ENCODE results near the gene TRMT11. TPM values are rescaled to one million over a fixed set of nuclear protein-coding genes. Genes with fewer than 3 reads are reported as not detected.

TRMT11 gene
- total RNA-seq, 2 experiments from 2014 or later: 17.1 to 18.1 TPM

DNA sequence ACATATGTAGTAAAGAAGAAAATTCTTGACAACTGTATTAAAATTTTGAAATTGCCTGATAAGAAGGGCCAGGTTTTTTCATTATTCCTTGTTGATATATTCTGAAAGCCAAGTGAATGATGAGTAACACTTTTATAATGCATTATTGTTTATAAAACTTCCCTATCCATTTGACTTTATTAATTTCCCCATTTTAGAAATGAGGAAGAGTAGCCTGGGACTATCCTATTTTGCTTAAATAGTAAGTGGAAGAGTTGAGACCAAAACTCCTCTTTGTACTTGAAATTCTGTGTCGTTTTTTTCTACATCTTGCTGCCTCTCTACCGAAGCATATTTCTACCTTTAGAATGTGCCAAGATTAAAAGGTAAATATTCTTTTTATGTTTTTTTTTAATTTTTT lies 39.7 kb downstream of the TRMT11 start:
- ChIA-PET CTCF (no interaction called here), POLR2A (no interaction called here)
- Mint-ChIP-seq H3K27ac (no peak overlapping the region), H3K9me3 (ENCODE audit: insufficient read depth) (no peaks in the 10 kb centered on the region), H3K4me3 (no peak overlapping the region), H3K4me1 (ENCODE audit: low read depth) (no peaks in the 10 kb centered on the region), H3K27me3 (ENCODE audit: low read depth) (no peaks in the 10 kb centered on the region), H3K36me3 (ENCODE audit: low read depth) (peaks cover 18% of the 10 kb centered on the region)
- ATAC-seq (no peak), DNase-seq (no peak)

DNA sequence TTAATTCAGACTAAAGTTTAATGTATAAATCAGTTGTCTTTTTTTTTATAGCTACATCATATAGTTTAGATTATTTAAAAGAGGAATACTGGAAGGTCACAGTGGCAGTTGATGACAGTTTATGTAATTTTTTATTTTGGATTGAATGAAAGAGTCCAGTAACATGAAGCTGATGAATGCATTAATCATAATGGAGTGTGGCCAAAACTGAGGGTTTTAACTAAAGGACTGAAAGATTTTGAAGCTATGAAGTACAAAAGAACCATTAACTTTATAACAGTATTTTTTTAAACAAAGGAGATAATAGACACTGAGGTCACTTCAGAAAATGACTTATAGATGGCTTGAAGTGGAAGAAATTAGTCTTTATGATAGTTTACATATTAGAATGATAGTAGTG lies 41.3 kb downstream of the TRMT11 start:
- POLR2A ChIA-PET: no interaction called here
- ATAC-seq (no peak), DNase-seq (no peak)
- Mint-ChIP-seq H3K27ac (no peak overlapping the region), H3K4me3 (no peak overlapping the region), H3K27me3 (ENCODE audit: low read depth) (no peaks in the 10 kb centered on the region), H3K4me1 (ENCODE audit: low read depth) (no peaks in the 10 kb centered on the region), H3K36me3 (ENCODE audit: low read depth) (peaks cover 7% of the 10 kb centered on the region), H3K9me3 (ENCODE audit: insufficient read depth) (no peaks in the 10 kb centered on the region)
- CTCF ChIA-PET: no interaction called here

DNA sequence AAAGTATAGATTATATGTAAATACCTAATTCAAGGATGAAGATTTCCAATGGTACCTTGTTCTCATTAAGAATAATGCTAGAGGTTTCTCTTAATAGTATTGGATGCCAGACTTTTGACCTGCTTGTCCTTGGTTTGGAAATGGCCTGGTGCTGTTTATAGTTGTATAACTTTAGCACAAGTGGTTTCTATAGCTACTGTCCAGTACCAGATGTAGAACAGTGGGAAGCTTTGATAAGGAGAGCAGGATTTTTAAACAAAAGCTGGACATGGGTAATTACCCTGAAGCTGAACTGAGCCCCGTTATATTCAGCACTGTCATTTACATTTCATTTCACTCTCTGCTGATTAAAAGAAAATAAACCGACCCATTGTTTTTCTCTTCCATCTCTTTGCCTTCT lies 43.7 kb downstream of the TRMT11 start:
- Mint-ChIP-seq H3K27ac (no peak overlapping the region), H3K9me3 (ENCODE audit: insufficient read depth) (no peaks in the 10 kb centered on the region), H3K4me3 (no peak overlapping the region), H3K36me3 (ENCODE audit: low read depth) (peaks cover 3% of the 10 kb centered on the region), H3K4me1 (ENCODE audit: low read depth) (peaks cover 6% of the 10 kb centered on the region), H3K27me3 (ENCODE audit: low read depth) (no peaks in the 10 kb centered on the region)
- CTCF ChIA-PET: interaction anchor here (1.1 kb wide), 1 partner anchor 142 kb away, joined by 3 read pairs; no protein-coding TSS in a partner anchor
- ATAC-seq: no peak
- no peak for DNase-seq
- POLR2A ChIA-PET: interaction anchor here (0.9 kb wide), 1 partner anchor 44 kb away, joined by 3 read pairs; no protein-coding TSS in a partner anchor

DNA sequence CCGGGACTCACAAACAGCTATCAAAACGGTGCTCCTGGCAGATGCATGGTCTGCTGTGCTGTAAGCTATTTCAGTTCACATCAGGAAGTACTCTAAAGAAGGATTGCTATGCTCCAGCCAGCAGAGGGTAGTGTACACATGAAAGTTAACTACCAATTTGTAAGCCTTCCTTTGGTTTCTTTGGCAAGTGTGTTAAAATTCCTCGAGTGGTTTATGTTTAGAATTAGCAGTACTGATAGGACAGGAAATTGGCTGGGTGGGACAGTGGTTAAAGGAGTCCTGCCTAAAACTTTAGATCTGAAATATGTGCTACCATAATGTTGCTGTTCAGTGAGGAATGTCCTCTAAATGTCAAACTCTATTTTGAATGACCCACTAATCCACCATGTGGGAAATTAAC lies 47.4 kb downstream of the TRMT11 start:
- ATAC-seq: peak; percentile 73
- CTCF ChIA-PET: interaction anchor here (0.7 to 2.5 kb wide), 7 partner anchors 13 to 1995 kb away, joined by 3 to 14 read pairs (median 4); no protein-coding TSS in a partner anchor

DNA sequence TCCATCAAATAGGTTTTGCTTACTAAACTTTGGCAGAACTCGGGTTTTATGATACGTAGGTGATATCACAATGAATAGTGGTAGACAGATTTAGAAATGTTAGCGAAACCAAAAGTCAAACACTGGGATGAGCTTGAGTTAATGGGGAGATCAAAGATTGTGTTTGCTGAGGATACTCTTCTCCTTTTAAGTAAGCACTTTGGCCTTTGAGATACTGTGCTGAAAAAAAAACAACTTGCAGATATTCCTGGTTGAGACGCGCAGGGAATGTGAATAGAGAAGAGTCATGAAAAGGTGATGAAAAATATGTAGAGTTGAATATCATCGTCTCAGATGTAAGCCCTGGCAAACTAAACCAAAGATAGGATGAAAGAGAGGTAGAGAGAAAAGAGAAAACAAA lies 48.3 kb downstream of the TRMT11 start:
- Mint-ChIP-seq H3K4me1 (ENCODE audit: low read depth) (peaks cover 6% of the 10 kb centered on the region), H3K27ac (no peak overlapping the region), H3K36me3 (ENCODE audit: low read depth) (peaks cover 12% of the 10 kb centered on the region), H3K9me3 (ENCODE audit: insufficient read depth) (no peaks in the 10 kb centered on the region), H3K4me3 (no peak overlapping the region), H3K27me3 (ENCODE audit: low read depth) (no peaks in the 10 kb centered on the region)
- POLR2A ChIA-PET: no interaction called here
- CTCF ChIA-PET: interaction anchor here (0.7 to 2.5 kb wide), 2 partner anchors 21 to 1996 kb away, joined by 3 to 14 read pairs; no protein-coding TSS in a partner anchor
- no peak for DNase-seq
- no peak for ATAC-seq

More for the DNA sequence above, 47.4 kb downstream of the TRMT11 start:
- H3K36me3 Mint-ChIP-seq (ENCODE audit: low read depth): peaks cover 10% of the 10 kb centered on the region
- H3K4me3 Mint-ChIP-seq: no peak overlapping the region
- no peaks in the 10 kb centered on the region for H3K9me3 Mint-ChIP-seq (ENCODE audit: insufficient read depth)
- H3K27me3 Mint-ChIP-seq (ENCODE audit: low read depth): no peaks in the 10 kb centered on the region
- peak; percentile 35 for DNase-seq
- no peak overlapping the region for H3K27ac Mint-ChIP-seq
- H3K4me1 Mint-ChIP-seq (ENCODE audit: low read depth): peaks cover 6% of the 10 kb centered on the region
- POLR2A ChIA-PET: no interaction called here

DNA sequence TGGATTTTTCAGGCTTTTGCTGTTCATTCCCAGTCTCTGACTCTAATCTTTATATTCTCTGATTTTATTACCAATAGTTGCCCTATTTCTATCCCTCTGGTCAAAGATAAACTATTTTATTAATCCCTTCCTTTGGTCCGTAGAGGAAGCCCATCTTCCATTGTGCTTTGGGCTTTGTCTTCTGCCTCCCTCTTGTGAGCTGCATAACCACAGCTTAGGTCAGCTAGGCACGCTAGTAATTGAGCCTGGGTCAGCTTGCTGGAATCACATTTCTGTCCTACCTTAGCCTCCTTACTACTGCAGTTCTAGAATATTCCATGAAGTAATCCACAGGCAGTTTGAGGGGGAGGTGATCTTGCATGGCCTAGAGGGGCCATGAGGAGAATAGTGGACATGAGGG lies 49.4 kb downstream of the TRMT11 start:
- Mint-ChIP-seq H3K4me1 (ENCODE audit: low read depth) (peaks cover 14% of the 10 kb centered on the region), H3K27ac (no peak overlapping the region), H3K27me3 (ENCODE audit: low read depth) (no peaks in the 10 kb centered on the region), H3K36me3 (ENCODE audit: low read depth) (peaks cover 15% of the 10 kb centered on the region), H3K4me3 (no peak overlapping the region), H3K9me3 (ENCODE audit: insufficient read depth) (no peaks in the 10 kb centered on the region)
- DNase-seq (no peak), ATAC-seq (no peak)
- POLR2A ChIA-PET: no interaction called here
- CTCF ChIA-PET: interaction anchor here (0.6 to 1.5 kb wide), 2 partner anchors 28 to 140 kb away, joined by 3 to 4 read pairs; no protein-coding TSS in a partner anchor

DNA sequence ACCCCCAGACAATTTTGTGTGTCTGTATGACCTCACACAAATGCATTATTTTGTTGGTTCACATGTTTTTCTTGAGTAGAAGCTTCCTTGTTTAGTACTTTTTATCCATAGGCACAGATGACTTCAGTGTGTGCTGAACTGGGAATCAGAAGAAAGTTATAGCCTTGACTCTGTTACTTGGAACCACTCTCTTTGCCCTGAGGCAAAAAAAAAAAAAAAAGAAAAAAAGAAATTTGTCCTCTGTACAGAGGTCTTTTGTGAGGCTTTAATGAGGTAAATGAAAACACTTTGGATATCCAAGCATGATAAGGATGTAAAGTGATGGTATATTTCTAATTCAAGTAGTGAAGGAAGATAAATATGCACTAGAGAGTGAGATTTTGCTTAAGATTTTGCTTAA lies 51.9 kb downstream of the TRMT11 start:
- DNase-seq (no peak), ATAC-seq (no peak)
- H3K27me3 Mint-ChIP-seq (ENCODE audit: low read depth): no peaks in the 10 kb centered on the region
- H3K4me1 Mint-ChIP-seq (ENCODE audit: low read depth): peaks cover 18% of the 10 kb centered on the region
- CTCF ChIA-PET: no interaction called here
- H3K9me3 Mint-ChIP-seq (ENCODE audit: insufficient read depth): peaks cover 4% of the 10 kb centered on the region
- H3K4me3 Mint-ChIP-seq: no peak overlapping the region
- no peak overlapping the region for H3K27ac Mint-ChIP-seq
- peaks cover 33% of the 10 kb centered on the region for H3K36me3 Mint-ChIP-seq (ENCODE audit: low read depth)
- POLR2A ChIA-PET: no interaction called here

DNA sequence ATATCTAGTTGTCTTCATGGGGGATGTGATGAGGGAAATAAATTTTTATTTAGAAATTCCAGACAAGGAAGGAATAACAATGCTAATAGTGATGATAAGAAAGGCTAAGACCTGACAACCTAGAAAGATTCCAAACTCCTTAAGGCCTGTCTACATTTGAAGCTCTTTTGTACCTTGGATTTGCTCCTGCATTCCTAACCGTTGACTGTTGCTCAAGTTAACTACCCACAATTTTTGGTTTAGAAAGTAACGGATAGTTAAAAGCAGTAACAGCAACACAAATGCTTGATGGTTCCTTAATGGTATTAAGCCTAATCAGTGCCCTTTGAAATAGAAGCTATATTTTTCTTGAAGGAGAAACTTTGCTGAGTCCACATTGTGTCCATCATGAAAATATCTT lies 52.9 kb downstream of the TRMT11 start:
- Mint-ChIP-seq H3K4me1 (ENCODE audit: low read depth) (peaks cover 12% of the 10 kb centered on the region), H3K4me3 (no peak overlapping the region), H3K9me3 (ENCODE audit: insufficient read depth) (peaks cover 4% of the 10 kb centered on the region), H3K27me3 (ENCODE audit: low read depth) (no peaks in the 10 kb centered on the region), H3K36me3 (ENCODE audit: low read depth) (peaks cover 34% of the 10 kb centered on the region), H3K27ac (no peak overlapping the region)
- POLR2A ChIA-PET: no interaction called here
- DNase-seq (no peak), ATAC-seq (no peak)
- CTCF ChIA-PET: no interaction called here

DNA sequence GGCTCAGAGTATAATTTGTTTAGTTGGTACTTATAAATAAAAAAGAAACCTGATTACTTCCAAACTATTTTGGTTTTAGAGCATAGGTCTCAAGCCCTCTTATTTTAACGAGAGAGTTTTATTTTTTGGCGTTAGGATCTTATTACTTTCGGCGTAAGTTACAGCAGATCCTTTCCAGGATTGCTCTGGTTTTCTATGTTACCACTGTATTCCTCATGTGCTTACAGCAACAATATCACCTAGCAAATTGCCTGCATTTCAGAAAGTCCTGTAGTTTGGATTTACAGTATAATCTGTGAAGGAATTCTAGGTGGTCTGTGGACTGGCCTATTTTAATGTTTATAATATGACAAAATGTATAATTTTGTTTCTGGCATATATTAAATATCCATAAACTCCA lies 54.1 kb downstream of the TRMT11 start:
- ChIA-PET CTCF (no interaction called here), POLR2A (no interaction called here)
- no peak overlapping the region for H3K27ac Mint-ChIP-seq
- H3K27me3 Mint-ChIP-seq (ENCODE audit: low read depth): no peaks in the 10 kb centered on the region
- peaks cover 12% of the 10 kb centered on the region for H3K4me1 Mint-ChIP-seq (ENCODE audit: low read depth)
- no peak overlapping the region for H3K4me3 Mint-ChIP-seq
- peaks cover 4% of the 10 kb centered on the region for H3K9me3 Mint-ChIP-seq (ENCODE audit: insufficient read depth)
- H3K36me3 Mint-ChIP-seq (ENCODE audit: low read depth): peaks cover 39% of the 10 kb centered on the region
- no peak for DNase-seq
- no peak for ATAC-seq

DNA sequence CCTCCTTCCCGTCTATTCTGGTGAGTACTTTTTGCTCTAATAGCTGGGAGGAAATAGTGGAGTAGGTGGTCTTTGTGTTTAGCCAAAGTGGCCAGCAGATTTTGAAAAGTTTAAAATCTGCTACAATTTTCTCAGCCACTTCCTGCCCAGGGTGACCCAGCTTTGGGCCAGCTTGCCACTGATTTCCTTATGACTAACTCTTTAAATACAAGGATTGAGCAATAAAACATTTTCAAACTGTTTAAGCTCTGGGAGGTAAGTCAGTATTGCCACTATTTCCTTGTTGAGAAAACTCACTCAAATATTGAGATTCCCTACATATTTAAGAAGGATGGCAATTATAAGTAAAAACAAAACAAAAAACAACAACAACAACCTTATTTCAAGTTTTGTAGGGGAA lies 54.5 kb downstream of the TRMT11 start:
- peaks cover 12% of the 10 kb centered on the region for H3K4me1 Mint-ChIP-seq (ENCODE audit: low read depth)
- H3K4me3 Mint-ChIP-seq: no peak overlapping the region
- POLR2A ChIA-PET: no interaction called here
- H3K36me3 Mint-ChIP-seq (ENCODE audit: low read depth): peaks cover 41% of the 10 kb centered on the region
- H3K9me3 Mint-ChIP-seq (ENCODE audit: insufficient read depth): peaks cover 4% of the 10 kb centered on the region
- H3K27ac Mint-ChIP-seq: no peak overlapping the region
- DNase-seq (no peak), ATAC-seq (no peak)
- no peaks in the 10 kb centered on the region for H3K27me3 Mint-ChIP-seq (ENCODE audit: low read depth)
- CTCF ChIA-PET: no interaction called here

DNA sequence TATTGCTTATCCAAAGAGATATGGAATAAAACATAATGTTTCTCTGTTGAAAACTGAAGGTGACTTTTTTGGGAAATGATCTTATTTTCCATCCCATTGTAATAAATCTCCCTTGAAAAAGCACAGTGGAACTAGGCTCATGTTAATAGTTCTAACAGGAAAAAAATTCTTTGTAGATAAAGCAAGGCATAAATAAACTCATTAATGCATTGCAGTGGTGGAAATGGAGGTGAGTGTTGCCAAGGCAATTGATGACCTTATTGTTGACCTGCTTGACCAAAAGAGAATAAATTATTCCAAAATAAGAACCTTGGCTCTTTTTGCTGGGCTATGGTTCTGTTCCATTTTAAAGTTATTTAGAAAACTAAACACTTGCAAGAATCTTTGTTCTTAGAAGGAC lies 55.2 kb downstream of the TRMT11 start:
- peaks cover 39% of the 10 kb centered on the region for H3K36me3 Mint-ChIP-seq (ENCODE audit: low read depth)
- ChIA-PET CTCF (no interaction called here), POLR2A (no interaction called here)
- peaks cover 12% of the 10 kb centered on the region for H3K4me1 Mint-ChIP-seq (ENCODE audit: low read depth)
- DNase-seq (no peak), ATAC-seq (no peak)
- H3K4me3 Mint-ChIP-seq: no peak overlapping the region
- no peak overlapping the region for H3K27ac Mint-ChIP-seq
- H3K27me3 Mint-ChIP-seq (ENCODE audit: low read depth): no peaks in the 10 kb centered on the region
- H3K9me3 Mint-ChIP-seq (ENCODE audit: insufficient read depth): peaks cover 4% of the 10 kb centered on the region

DNA sequence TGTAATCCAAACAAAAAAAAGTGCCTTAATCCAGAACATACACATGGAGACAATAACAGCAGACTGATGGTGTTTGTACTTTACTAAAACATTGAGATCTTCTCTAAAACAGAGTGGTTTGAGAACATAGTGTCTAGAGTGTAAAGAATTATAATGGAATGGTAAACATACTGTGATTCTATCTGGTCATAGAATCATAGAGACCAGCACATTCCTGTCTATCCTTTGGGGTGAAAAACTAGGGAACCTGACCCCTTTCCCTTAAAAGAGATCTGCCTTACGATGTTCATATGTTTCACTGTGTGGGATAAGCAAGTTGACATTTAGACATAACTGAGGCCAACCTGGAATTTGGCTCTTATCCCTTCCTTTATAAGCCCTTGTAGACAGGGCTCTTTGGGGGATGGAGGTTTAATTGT lies 55.7 kb downstream of the TRMT11 start:
- ChIA-PET POLR2A (no interaction called here), CTCF (no interaction called here)
- H3K27me3 Mint-ChIP-seq (ENCODE audit: low read depth): no peaks in the 10 kb centered on the region
- H3K27ac Mint-ChIP-seq: no peak overlapping the region
- H3K36me3 Mint-ChIP-seq (ENCODE audit: low read depth): peaks cover 41% of the 10 kb centered on the region
- H3K4me1 Mint-ChIP-seq (ENCODE audit: low read depth): peaks cover 12% of the 10 kb centered on the region
- no peak overlapping the region for H3K4me3 Mint-ChIP-seq
- ATAC-seq: no peak
- H3K9me3 Mint-ChIP-seq (ENCODE audit: insufficient read depth): peaks cover 4% of the 10 kb centered on the region
- DNase-seq: no peak

DNA sequence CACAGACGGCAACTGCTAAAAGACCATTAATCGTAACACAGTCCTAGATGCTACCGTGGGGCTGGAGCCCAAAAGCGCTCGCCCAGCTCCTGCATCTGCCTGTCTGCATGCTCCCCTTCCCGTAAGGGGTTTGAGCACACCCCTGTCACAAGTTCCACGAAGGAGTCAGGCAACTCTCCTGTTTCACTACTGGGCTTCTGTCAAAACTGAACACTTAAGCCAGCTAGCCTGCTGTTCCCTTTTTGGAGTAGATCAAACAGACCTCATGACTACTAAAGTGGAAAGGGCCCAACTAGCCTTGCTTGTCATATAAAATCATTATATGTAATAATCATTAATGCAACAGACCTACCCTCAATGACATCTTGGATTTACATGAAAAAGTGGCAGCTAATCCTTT lies 61.3 kb downstream of the TRMT11 start:
- no peak overlapping the region for H3K4me3 Mint-ChIP-seq
- H3K9me3 Mint-ChIP-seq (ENCODE audit: insufficient read depth): peaks cover under 1% of the 10 kb centered on the region
- no peak overlapping the region for H3K27ac Mint-ChIP-seq
- peaks cover 29% of the 10 kb centered on the region for H3K36me3 Mint-ChIP-seq (ENCODE audit: low read depth)
- DNase-seq (no peak), ATAC-seq (no peak)
- no peaks in the 10 kb centered on the region for H3K4me1 Mint-ChIP-seq (ENCODE audit: low read depth)
- ChIA-PET CTCF (interaction anchor here (1.2 kb wide), 1 partner anchor 17 kb away, joined by 4 read pairs; no protein-coding TSS in a partner anchor), POLR2A (no interaction called here)
- no peaks in the 10 kb centered on the region for H3K27me3 Mint-ChIP-seq (ENCODE audit: low read depth)

All from activated CD8-positive, alpha-beta T cell treated with anti-CD3 and anti-CD28 coated beads, Interleukin-2, amount 10 ng/mL, durations not matched to agents 7 days and 5 days (primary cell).